Esophagus muscularis mucosa (tissue), 3 donors: ENCODE results near the gene CELSR1.

ENCODE experiments used
- POLR2A ChIP-seq: fragments of 450-650 bp; IDR thresholded peaks from one replicate; pipeline ENCODE4 v1.6.1; 2017; ENCODE audit warnings: antibody characterized with exemption, moderate library complexity, mild to moderate bottlenecking, low read depth
- TF ChIP-seq, protein P1 (sequence below), 3 experiments: fragments of 200-600 bp in 2 of 3; fragments of 450-650 bp in 1 of 3; sonication (generic) in 2 of 3; IDR thresholded peaks; one replicate each; pipeline ENCODE4 v1.5.1; 2017 to 2019; ENCODE audit warnings: antibody characterized with exemption in 3 of 3, mild to moderate bottlenecking in 2 of 3, moderate library complexity in 1 of 3

DNA sequence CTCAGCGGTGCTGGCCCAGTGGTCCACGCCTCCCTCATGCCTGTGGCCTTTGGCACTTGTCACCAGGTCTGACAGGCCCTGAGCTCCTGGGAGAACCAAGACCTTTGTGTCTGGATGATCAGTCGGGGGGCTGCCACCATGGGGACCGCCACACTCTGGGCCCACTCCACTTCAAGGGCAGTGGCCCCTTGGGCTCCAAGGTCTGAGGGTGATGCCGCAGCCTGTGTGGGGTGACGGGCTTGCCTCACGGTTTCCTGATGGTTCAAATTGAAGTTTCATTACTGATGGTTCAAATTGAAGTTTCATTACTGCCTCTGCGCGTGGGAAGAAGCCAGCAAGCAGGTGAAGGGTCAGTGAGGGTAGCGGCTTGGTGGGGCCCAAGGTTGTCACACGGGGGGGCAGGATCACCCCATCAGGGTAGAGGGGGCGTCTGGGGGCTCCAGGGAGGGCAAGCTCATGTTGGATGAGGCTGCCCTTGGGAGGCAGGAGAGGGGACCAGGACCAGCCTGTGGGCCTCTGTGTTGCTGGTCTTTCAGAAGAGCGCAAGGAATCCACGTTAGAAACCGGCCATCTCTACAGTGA, 174.4 kb downstream of the CELSR1 start:
- TF ChIP-seq, protein P1, sequence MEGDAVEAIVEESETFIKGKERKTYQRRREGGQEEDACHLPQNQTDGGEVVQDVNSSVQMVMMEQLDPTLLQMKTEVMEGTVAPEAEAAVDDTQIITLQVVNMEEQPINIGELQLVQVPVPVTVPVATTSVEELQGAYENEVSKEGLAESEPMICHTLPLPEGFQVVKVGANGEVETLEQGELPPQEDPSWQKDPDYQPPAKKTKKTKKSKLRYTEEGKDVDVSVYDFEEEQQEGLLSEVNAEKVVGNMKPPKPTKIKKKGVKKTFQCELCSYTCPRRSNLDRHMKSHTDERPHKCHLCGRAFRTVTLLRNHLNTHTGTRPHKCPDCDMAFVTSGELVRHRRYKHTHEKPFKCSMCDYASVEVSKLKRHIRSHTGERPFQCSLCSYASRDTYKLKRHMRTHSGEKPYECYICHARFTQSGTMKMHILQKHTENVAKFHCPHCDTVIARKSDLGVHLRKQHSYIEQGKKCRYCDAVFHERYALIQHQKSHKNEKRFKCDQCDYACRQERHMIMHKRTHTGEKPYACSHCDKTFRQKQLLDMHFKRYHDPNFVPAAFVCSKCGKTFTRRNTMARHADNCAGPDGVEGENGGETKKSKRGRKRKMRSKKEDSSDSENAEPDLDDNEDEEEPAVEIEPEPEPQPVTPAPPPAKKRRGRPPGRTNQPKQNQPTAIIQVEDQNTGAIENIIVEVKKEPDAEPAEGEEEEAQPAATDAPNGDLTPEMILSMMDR (IDR thresholded peaks at IDR 0.05), result no peak
- no peak for TF ChIP-seq POLR2A
